GM12864 (cell line): ENCODE results near the gene PDE4D.

Experiments
- DNase-seq: peaks from one replicate; pipeline ENCODE4 v3.0.0-alpha.2; 2011; ENCODE audit warnings: low read depth
- H3K4me3 ChIP-seq: 2 replicates; pipeline ENCODE4 v1.5.1; 2011; ENCODE audit warnings: mild to moderate bottlenecking, low read depth, low read length, control low read depth
- CTCF ChIP-seq: IDR thresholded peaks from 2 replicates; pipeline ENCODE4 v1.5.1; 2011; ENCODE audit warnings: low read depth, mild to moderate bottlenecking, moderate library complexity, low read length, control low read depth, inconsistent platforms; ENCODE audit errors: missing control alignments

PDE4D gene

GRCh38 chr5:59655693-59656309 is 237.7 kb downstream of the PDE4D start:
- no peak for TF ChIP-seq CTCF
- no peak for DNase-seq
- no peak overlapping the region for H3K4me3 ChIP-seq

- DNase-seq, result no peak
- no peak for TF ChIP-seq CTCF
- H3K4me3 ChIP-seq, result no peak overlapping the region
Measured at GRCh38 chr5:59654691-59655090, 238.8 kb downstream of the PDE4D start.

- no peak for DNase-seq
- TF ChIP-seq CTCF, result no peak
- no peak overlapping the region for H3K4me3 ChIP-seq
Measured at GRCh38 chr5:59652449-59652848, 241.1 kb downstream of the PDE4D start.

DNA sequence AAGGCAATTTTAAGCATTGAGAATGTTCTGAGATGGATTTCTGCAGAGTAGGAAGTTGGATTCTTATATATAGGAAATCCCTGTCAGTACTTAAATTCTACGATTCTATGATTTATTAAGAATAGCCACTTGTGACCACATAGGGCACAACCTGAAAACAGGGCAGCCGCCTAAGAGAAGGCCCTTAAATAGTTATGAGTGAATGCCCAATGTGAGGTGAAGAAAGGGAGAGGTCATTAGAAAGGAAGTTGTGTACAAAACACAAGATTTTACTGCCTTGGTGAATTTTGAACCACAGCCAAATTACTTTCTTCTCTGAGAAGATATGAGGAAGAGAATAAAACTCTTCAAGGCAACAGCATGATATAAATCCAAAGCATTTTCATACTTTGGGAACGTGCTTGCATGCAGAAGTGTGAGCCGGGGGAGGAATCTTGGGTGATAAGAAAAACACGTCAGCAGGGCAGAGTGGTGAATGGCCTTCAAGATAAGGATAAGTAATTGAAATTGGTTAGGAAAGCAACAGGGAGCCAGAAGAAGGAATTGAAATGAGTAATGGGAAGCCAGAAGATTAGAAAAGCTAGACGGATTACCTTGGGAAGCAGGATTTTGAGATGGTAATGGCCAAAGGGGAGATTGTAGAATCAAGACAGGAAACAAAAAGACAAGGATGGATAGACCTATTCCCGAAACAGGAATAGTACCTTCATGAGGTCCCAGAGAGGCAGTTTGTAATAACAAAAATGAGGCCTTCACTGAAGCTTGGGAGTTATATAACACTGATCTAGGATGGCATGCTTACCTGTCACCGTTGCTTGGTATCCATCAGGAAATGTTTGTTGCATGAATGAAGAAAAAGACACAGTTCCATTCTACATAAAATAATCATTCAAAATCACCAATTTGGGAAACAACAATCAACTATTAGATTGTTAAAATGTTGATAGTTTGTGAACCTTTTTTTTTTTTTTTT is 244.3 kb downstream of the PDE4D start:
- no peak for DNase-seq
- no peak overlapping the region for H3K4me3 ChIP-seq
- no peak for TF ChIP-seq CTCF

DNA sequence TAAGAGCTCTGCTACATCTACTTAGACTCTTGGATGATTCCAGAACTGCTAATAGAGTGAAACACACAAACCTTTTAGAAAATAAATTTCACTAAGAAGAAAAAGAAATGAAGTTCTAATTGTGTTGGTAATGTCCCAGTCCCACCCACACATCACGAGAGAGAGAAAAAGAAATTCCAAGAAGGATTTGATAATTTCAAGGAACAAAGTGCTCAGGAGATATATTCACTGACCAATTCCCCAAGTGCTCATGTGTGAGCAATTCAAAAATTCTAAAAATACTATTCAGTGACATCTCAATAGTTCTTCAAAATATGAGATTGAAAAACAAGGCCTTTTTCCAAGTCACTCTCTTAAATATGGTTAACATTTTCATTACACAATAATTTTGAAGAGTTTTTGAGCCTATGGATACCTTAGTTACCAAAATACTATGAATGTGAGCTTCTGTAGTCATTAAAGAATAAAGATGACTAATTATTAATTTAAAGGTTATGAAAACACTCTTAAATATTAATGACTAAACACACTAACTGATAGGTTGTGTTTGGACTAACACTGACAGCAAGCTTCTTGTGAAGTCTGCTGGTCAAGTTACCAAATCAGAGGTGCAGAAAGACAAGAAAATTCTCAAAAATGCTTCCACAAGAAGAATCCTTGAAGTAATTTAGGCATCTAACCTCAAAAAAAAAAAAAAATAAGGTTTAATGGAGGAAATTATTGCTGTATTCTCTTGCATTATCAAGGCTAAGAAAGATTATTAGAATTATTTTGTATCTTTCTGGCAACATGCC is 245.3 kb downstream of the PDE4D start:
- H3K4me3 ChIP-seq, result no peak overlapping the region
- no peak for TF ChIP-seq CTCF
- no peak for DNase-seq

DNA sequence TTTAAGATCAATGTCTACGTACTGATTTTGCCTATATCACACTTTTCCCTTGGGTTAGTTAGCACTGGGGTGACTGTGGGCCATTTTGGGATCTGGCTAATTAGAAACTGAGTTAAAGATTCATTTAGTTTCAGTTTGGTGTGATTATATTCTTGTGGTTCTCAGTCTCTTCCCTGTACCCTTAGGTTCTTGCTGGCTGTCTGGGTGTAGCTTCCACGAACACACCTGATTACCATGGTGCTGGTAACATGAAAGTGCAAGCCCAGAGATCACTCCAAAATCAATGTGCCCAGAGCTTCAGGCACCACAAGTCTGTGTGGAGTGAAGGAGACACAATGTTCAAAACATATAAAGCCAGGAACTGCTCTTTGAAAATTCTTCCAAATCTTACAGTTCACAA is 248.1 kb downstream of the PDE4D start:
- TF ChIP-seq CTCF, result no peak
- no peak overlapping the region for H3K4me3 ChIP-seq
- no peak for DNase-seq
